ENCODE measurements around the gene MTHFD1.
"Not testable (repeated sequence)": the region's sequence is repeated elsewhere in the genome, so short reads cannot be mapped to it uniquely, and the experiment has no call there.

MTHFD1 gene

GRCh38 chr14:64387782-64388532, at the start of gene MTHFD1:
MTHFD1 (plus strand) TSS chr14:64388353; CDS start chr14:64388428, 75 bp downstream.
- FAIRE-seq = peak; percentile 97

DNA sequence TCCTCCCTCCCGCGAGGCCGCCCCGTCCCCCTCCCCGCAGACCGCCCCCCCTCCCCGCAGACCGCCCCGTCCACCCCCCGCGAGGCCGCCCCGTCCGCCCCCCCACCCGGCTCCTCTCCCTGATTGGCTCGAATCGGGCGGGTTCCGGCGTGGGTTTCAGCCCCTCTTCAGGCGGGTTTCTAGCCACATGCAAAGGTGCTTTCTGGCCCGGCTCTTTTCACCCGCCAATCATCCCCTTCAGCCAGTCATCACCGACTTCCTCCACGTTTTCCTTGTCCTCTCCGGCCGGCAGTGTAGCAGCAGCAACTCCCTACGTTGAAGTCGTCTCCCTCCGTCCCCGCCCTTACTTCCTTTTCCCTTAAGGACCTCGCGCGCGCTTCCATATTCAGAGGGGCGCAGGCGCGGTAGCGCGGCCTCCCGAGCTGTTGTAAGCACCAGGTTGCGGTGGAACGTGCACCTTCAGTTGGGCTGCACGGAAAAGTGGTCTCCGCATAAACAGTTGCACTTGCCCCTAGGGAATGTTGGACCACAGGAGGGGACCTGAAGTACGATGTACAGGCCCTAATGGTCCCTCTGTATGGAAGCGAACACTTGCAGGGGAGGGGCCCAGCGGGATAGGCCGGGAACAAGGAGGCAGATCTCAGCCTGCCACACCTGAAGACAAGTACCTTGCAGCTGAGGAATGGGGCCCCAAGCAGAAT, 49.4 kb upstream of the MTHFD1 start:
- peak; percentile 89 for FAIRE-seq

- FAIRE-seq = no peak
Observed at GRCh38 chr14:64340560-64341196, 47.5 kb upstream of the MTHFD1 start.

- FAIRE-seq = no peak
Observed at GRCh38 chr14:64347748-64348147, 40.4 kb upstream of the MTHFD1 start.

- no peak for FAIRE-seq
Observed at GRCh38 chr14:64349741-64350490, 38.2 kb upstream of the MTHFD1 start.

DNA sequence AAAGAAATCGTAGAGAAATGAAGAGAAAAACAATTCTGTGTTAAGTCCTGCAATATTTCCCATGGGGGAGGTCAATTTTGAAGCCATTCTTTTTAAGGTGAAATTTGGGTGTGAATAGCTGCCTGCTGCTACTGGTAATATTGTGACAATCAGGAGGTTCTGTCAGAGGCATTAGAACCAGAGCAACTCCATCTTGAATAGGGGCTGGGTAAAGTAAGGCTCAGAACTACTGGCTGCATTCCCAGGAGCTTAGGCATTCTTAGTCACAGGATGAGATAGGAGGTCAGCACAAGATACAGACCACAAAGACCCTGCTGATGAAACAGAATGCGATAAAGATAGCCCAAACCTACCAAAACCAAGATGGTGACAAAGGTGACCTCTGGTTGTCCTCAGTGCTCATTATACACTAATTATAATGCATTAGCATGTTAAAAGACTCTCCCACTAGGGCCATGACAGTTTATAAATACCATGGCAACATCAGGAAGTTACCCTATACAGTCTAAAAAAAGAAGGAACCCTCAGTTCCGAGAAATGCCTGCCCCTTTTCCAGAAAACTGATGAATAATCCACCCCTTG, 24.8 kb upstream of the MTHFD1 start:
- FAIRE-seq = no peak

DNA sequence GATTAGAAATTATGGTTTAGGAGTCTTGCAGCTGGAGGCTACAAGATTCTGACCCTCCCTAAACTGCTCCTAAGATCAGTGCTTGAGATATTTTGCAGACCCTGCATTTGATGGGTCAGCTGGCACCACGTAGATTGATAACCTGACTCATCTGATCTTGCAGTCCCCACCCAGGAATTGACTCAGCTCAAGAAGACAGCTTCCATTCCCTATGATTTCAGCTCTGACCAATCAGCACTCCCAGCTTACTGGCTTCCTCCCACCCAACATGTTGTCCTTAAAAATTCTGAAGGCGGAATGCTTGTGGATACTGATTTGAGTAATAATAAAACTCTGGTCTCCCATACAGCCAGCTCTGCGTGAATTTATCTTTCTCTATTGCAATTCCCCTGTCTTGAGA, 23.2 kb upstream of the MTHFD1 start:
- no peak for FAIRE-seq

DNA sequence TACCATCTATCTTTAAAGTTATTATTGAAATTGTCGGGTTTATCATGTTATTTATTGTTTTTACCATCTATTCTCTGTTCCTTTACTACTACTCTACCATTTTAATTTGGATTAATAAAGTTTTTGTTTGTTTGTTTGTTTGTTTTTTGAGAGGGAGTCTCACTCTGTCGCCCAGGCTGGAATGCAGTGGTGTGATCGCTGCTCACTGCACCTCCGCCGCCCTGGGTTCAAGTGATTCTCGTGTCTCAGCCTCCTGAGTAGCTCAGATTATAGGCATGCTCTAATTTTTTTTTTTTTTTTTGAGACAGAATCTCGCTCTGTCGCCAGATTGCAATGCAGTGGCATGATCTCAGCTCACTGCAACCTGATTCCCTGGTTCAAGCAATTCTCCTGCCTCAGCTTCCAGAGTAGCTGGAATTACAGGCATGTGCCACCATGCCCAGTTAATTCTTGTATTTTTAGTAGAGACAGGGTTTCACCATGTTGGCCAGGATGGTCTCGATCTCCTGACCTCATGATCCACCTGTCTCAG, 22.7 kb upstream of the MTHFD1 start:
- FAIRE-seq = not testable (repeated sequence)

- FAIRE-seq = no peak
Observed at GRCh38 chr14:64369201-64369600, 19.0 kb upstream of the MTHFD1 start.

GRCh38 chr14:64387232-64387781, 846 bp upstream of the MTHFD1 start:
- no peak for FAIRE-seq

DNA sequence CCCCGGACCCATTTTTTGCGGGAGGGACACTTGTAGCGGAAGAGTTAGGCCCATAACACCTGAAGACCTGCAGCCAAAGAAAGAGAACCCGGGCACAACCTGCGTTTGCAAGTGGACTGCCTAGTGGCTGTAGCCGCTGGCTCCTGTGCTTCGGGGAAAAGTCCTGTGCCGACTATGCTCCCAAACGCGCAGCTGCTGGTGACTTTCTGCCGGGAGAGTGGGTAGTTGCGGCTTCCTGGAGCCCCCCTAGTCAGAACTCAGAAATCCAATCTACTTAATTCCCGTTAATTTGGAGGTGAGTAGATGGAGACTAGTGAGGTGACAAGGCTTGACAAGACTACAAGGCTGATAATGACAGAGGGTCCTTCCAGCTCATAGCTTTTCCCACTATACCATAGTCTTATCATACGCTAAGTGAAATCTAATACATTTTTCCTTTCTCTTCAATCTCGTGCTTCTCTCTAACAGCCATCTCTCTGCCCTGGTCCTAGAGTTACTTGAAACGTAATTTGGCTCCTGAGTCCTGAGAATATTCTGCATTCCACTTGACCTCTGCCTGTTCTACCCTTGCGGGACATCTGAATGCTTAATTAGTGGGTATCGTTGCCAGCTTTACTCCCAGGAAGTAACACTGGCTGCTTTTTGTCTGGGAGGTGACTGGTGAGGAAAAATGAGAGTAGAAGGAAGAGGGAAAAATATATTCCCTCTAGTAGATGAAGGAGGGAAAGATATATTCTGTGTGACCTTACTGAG, 556 bp downstream of the MTHFD1 start:
- no peak for FAIRE-seq

GRCh38 chr14:64391113-64391725, 3.1 kb downstream of the MTHFD1 start:
- no peak for FAIRE-seq

GRCh38 chr14:64391986-64392385, 3.8 kb downstream of the MTHFD1 start:
- no peak for FAIRE-seq

GRCh38 chr14:64393189-64393726, 5.1 kb downstream of the MTHFD1 start:
- FAIRE-seq = not testable (repeated sequence)

DNA sequence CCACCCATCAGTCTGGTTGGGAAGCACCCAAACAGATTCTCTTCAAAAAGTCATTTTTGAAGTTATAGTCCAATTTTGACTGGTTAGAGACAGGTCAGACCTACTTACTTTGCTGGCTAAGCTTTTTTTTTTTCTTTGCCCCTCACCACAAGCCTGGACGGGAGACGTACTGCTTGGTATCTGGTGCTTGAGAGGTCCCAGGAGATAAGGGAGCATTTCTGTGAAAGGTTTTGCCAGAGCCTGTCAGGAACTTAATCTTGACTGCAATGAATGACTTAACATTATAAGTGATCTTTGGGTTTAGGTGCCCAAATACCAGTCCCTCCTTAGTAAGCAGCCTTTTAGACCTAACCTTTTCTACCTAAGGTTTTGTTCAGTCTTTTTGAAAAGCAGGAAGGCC, 6.3 kb downstream of the MTHFD1 start:
- FAIRE-seq = no peak

DNA sequence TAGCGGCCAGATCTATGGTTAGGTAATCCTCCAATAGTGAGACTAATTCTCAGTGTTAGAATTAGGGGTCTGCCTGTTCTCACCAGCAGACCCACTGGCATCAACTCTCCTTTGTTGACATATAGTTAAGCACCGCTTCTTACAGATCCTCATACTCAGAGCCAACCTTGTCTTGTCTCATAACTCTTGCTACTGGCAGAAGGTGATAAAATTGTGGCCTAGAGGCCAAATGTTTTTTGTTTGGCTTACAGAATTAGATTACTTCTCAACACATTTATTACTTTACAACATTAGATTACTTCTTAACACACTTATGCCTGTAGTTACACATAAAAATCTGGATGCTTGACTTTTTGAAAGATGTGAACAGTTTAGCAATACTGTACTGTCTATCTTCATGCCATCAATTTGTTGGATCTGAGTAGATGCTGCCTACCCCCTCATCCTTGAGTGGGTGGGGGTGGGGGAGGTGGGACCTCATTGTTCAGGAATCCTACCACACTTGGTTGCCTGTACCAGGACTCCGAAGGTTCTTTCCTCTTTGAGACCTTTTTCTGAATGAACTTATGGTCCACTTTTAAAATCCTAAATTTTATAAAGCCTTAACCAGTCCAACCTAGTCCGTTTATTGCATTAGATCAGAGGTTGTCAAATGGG, 7.0 kb downstream of the MTHFD1 start:
- FAIRE-seq = no peak

DNA sequence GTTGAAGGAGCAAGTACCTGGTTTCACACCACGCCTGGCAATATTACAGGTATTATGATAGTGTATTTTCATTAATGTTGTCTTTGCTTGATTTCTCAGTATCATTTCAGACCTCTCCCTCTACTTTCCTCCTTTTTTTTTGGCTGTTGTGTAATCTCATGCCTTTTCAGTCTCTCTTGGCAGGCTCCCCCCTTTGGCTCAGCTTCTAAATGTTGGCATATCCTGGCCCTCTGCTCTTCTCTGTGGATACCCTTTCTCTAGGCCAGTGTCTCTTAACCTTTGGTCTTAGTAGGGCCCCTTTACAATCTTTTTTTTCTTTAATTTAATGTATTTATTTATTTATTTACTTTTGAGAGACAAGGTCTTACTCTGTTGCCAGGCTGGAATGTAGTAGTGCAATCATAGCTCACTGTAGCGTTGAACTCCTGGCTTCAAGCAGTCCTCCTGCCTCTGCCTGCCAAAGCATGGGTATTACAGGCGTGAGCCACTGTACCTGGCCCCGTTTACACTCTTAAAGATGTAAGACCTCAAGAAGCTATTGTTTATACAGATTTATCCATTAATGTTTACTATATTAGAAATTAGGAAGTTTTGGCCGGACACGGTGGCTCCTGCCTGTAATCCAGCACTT, 12.8 kb downstream of the MTHFD1 start:
- FAIRE-seq = no peak

DNA sequence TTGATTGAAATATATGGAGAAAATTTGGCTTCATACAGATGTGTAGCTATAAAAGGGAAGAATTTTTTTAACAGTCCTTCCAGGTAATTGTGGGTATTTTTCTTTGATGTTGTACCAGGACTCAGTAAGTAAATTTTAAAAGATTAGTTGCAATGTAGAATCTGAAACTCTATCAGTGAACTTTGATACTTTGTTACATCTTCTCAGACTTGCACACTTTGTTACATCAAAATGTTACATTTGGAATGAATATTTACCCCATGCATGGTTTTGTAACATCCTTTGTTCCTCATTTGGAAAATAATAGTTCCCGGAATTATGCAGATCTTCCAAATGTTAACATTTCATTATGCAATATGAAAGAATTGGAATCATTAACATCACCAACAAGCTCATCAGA, 13.8 kb downstream of the MTHFD1 start:
- no peak for FAIRE-seq

GRCh38 chr14:64405295-64405694, 17.1 kb downstream of the MTHFD1 start:
- FAIRE-seq = no peak

DNA sequence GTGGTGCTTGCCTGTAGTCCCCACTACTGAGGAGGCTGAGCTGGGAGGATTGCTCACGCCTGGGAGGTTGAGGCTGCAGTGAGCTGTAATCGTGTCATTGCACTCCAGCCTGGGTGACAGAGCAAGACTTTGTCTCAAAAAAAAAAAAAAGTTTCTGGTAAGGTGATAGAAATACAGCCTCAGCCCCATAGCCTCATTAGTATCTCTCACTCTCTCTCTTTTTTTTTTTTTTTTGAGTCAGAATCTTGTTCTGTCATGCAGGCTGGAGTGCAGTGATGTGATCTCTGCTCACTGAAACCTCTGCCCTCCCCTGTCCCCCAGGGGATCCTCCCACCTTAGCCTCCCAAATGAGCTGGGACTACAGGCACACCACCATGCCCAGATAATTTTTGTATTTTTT, 19.2 kb downstream of the MTHFD1 start:
- no peak for FAIRE-seq

Data from A204.1 (cell line).